WTC11 (cell line): ENCODE results near the gene CPLX3. TPM values are rescaled to one million over a fixed set of nuclear protein-coding genes. Genes with fewer than 3 reads are reported as not detected.

ENCODE experiments used
- ATAC-seq: fragments of 200-7000 bp; cut with Tn5 transposase; 2 replicates; pipeline ENCODE4 v1.10.0; 2021; ENCODE audit warnings: mild to moderate bottlenecking, moderate library complexity
- CTCF ChIA-PET: fragments of 300-600 bp; sonication (Branson Sonifier 250); formaldehyde crosslinking; loops from one replicate; lab custom pipeline; 2021; ENCODE audit warnings: antibody characterized with exemption; lab: Charles Lee
- POLR2A ChIA-PET: fragments of 350-600 bp; sonication (Branson Sonifier 250); formaldehyde crosslinking; loops from one replicate; lab custom pipeline; 2021; ENCODE audit warnings: antibody characterized with exemption; lab: Charles Lee
- DNase-seq: peaks from one replicate; pipeline ENCODE4 v3.0.0; 2021; ENCODE audit warnings: low spot score
- H3K27ac Mint-ChIP-seq: 2 replicates; pipeline ENCODE4 v1.8.0; 2021; ENCODE audit warnings: mixed read lengths
- H3K27me3 Mint-ChIP-seq: 2 replicates; pipeline ENCODE4 v1.8.0; 2021; ENCODE audit warnings: low read depth, mild to moderate bottlenecking, moderate library complexity, mixed read lengths
- H3K36me3 Mint-ChIP-seq: 2 replicates; pipeline ENCODE4 v1.8.0; 2021; ENCODE audit warnings: mixed read lengths
- H3K4me1 Mint-ChIP-seq: 2 replicates; pipeline ENCODE4 v1.8.0; 2022; ENCODE audit warnings: mixed read lengths
- H3K4me3 Mint-ChIP-seq: 2 replicates; pipeline ENCODE4 v1.8.0; 2021; ENCODE audit warnings: mild to moderate bottlenecking, moderate library complexity, mixed read lengths
- H3K9me3 Mint-ChIP-seq: 2 replicates; pipeline ENCODE4 v1.8.0; 2021; ENCODE audit warnings: mixed read lengths
- CREB1 ChIP-seq: sonication (generic); formaldehyde crosslinking; IDR thresholded peaks from 2 replicates; pipeline ENCODE4 v1.8.0; 2023; ENCODE audit warnings: mild to moderate bottlenecking, missing genetic modification reagents
- EMX1 ChIP-seq: fragments of 250-450 bp; sonication (Bioruptor Pico); IDR thresholded peaks from 2 replicates; pipeline ENCODE4 v1.8.0; 2021; ENCODE audit warnings: mild to moderate bottlenecking
- FOXJ3 ChIP-seq: sonication (generic); formaldehyde crosslinking; IDR thresholded peaks from 2 replicates; pipeline ENCODE4 v1.9.0; 2021; ENCODE audit warnings: missing genetic modification reagents, mild to moderate bottlenecking, borderline replicate concordance
- IRF2 ChIP-seq: sonication (generic); formaldehyde crosslinking; IDR thresholded peaks from 2 replicates; pipeline ENCODE4 v1.8.0; 2022; ENCODE audit warnings: low read depth, missing genetic modification reagents, borderline replicate concordance
- JUN ChIP-seq: sonication (generic); formaldehyde crosslinking; IDR thresholded peaks from 2 replicates; pipeline ENCODE4 v1.8.0; 2023; ENCODE audit warnings: mild to moderate bottlenecking, missing genetic modification reagents
- NFE2L1 ChIP-seq: sonication (generic); formaldehyde crosslinking; IDR thresholded peaks from 2 replicates; pipeline ENCODE4 v1.8.1; 2023; ENCODE audit warnings: missing genetic modification reagents
- NR3C1 ChIP-seq: sonication (generic); formaldehyde crosslinking; conservative IDR thresholded peaks from 2 replicates; pipeline ENCODE4 v1.8.1; 2023; ENCODE audit warnings: low read depth, mild to moderate bottlenecking, missing genetic modification reagents
- SMAD3 ChIP-seq: sonication (generic); formaldehyde crosslinking; IDR thresholded peaks from 2 replicates; pipeline ENCODE4 v1.8.0; 2022; ENCODE audit warnings: missing genetic modification reagents, mild to moderate bottlenecking, borderline replicate concordance
- SMAD4 ChIP-seq: sonication (generic); formaldehyde crosslinking; IDR thresholded peaks from 2 replicates; pipeline ENCODE4 v1.8.0; 2022; ENCODE audit warnings: mild to moderate bottlenecking, missing genetic modification reagents
- SP1 ChIP-seq: sonication (generic); formaldehyde crosslinking; conservative IDR thresholded peaks from 2 replicates; pipeline ENCODE4 v1.8.1; 2022; ENCODE audit warnings: missing genetic modification reagents
- TEAD1 ChIP-seq: sonication (generic); formaldehyde crosslinking; IDR thresholded peaks from 2 replicates; pipeline ENCODE4 v1.8.0; 2022; ENCODE audit warnings: mild to moderate bottlenecking, missing genetic modification reagents
- TP53 ChIP-seq: sonication (generic); formaldehyde crosslinking; IDR thresholded peaks from 2 replicates; pipeline ENCODE4 v1.8.1; 2023; ENCODE audit warnings: mild to moderate bottlenecking, missing genetic modification reagents
- ZNF121 ChIP-seq: sonication (generic); formaldehyde crosslinking; IDR thresholded peaks from 2 replicates; pipeline ENCODE4 v1.8.0; 2023; ENCODE audit warnings: missing genetic modification reagents
- ZNF317 ChIP-seq: sonication (generic); formaldehyde crosslinking; IDR thresholded peaks from 2 replicates; pipeline ENCODE4 v1.8.1; 2023; ENCODE audit warnings: low read depth, mild to moderate bottlenecking, moderate library complexity, missing genetic modification reagents, borderline replicate concordance
- ZNF423 ChIP-seq: fragments of 250-450 bp; sonication (Bioruptor Pico); IDR thresholded peaks from 2 replicates; pipeline ENCODE4 v2.1.2; 2022; ENCODE audit warnings: mild to moderate bottlenecking, moderate library complexity
- total RNA-seq: library from RNA; stranded (reverse); gene quantifications from 3 replicates; pipeline ENCODE4 v1.2.3, GENCODE V29; 2021
- TF ChIP-seq, protein P1 (sequence below): fragments of 250-450 bp; sonication (Bioruptor Pico); IDR thresholded peaks from 2 replicates; pipeline ENCODE4 v1.8.0; 2021; ENCODE audit warnings: mild to moderate bottlenecking
- TF ChIP-seq, protein P2 (sequence below): sonication (generic); formaldehyde crosslinking; IDR thresholded peaks from 2 replicates; pipeline ENCODE4 v1.8.0; 2023; ENCODE audit warnings: missing genetic modification reagents, mild to moderate bottlenecking, borderline replicate concordance
- TF ChIP-seq, protein P3 (sequence below): fragments of 250-450 bp; sonication (Bioruptor Pico); IDR thresholded peaks from 2 replicates; pipeline ENCODE4 v2.1.2; 2022; ENCODE audit warnings: mild to moderate bottlenecking, moderate library complexity
- TF ChIP-seq, protein P4 (sequence below): sonication (generic); formaldehyde crosslinking; IDR thresholded peaks from 2 replicates; pipeline ENCODE4 v1.8.1; 2023; ENCODE audit warnings: mild to moderate bottlenecking, missing genetic modification reagents
- TF ChIP-seq, protein P5 (sequence below): sonication (generic); formaldehyde crosslinking; conservative IDR thresholded peaks from 2 replicates; pipeline ENCODE4 v1.8.1; 2022; ENCODE audit warnings: mild to moderate bottlenecking, missing genetic modification reagents
- TF ChIP-seq, protein P6 (sequence below): fragments of 250-450 bp; sonication (Bioruptor Pico); IDR thresholded peaks from 2 replicates; pipeline ENCODE4 v1.9.0; 2021; ENCODE audit warnings: mild to moderate bottlenecking
- TF ChIP-seq, protein P7 (sequence below): sonication (generic); formaldehyde crosslinking; IDR thresholded peaks from 2 replicates; pipeline ENCODE4 v1.8.1; 2022; ENCODE audit warnings: low read depth, mild to moderate bottlenecking, moderate library complexity, missing genetic modification reagents, borderline replicate concordance

The CPLX3 gene
- total RNA-seq, 1 experiment from 2014 or later = 0.09 TPM

DNA sequence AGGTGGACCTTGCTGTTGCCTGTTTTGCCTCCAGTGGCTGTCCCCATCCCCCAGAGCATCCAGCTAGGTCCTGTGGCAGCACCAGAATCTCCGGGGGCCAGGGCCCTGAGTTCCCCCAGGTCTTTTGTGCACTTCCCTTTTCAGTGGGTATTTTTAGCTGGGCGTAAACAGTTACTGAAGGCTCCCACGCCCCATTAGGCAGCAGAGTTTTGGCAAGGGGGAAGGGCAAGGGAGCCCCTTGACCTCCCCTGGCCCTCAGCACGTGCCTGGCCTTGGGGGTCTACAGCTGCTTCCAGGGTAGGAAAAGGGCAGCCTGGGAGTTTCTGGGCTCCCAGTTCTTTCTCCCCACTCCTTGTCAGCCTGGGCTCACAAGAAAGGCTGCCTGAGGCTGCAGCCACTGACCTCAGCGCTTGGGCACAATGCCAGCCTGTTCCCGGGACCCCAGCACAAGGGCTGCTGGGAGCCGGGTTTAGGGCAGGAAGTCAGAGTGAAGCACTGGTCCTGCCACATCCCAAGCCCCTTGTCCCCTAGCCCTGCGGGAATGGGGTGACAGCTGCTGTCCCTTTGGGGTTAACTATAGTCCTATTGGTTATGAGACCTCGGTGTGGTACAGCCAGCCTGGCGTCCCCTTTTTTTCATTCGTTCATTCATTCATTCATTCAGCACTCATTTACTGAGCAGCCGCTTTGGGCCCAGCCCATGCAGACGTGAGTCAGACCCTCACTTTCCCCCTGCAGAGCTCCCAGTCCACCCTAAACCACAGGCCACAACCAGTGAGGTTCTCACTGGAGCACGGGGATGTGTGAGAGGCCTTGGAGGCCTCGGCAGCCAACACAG, 36.1 kb upstream of the CPLX3 start (continued):
- TF ChIP-seq, protein P1, sequence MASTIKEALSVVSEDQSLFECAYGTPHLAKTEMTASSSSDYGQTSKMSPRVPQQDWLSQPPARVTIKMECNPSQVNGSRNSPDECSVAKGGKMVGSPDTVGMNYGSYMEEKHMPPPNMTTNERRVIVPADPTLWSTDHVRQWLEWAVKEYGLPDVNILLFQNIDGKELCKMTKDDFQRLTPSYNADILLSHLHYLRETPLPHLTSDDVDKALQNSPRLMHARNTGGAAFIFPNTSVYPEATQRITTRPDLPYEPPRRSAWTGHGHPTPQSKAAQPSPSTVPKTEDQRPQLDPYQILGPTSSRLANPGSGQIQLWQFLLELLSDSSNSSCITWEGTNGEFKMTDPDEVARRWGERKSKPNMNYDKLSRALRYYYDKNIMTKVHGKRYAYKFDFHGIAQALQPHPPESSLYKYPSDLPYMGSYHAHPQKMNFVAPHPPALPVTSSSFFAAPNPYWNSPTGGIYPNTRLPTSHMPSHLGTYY (CRISPR knock-in tag) = no peak
- TF ChIP-seq, protein P2, sequence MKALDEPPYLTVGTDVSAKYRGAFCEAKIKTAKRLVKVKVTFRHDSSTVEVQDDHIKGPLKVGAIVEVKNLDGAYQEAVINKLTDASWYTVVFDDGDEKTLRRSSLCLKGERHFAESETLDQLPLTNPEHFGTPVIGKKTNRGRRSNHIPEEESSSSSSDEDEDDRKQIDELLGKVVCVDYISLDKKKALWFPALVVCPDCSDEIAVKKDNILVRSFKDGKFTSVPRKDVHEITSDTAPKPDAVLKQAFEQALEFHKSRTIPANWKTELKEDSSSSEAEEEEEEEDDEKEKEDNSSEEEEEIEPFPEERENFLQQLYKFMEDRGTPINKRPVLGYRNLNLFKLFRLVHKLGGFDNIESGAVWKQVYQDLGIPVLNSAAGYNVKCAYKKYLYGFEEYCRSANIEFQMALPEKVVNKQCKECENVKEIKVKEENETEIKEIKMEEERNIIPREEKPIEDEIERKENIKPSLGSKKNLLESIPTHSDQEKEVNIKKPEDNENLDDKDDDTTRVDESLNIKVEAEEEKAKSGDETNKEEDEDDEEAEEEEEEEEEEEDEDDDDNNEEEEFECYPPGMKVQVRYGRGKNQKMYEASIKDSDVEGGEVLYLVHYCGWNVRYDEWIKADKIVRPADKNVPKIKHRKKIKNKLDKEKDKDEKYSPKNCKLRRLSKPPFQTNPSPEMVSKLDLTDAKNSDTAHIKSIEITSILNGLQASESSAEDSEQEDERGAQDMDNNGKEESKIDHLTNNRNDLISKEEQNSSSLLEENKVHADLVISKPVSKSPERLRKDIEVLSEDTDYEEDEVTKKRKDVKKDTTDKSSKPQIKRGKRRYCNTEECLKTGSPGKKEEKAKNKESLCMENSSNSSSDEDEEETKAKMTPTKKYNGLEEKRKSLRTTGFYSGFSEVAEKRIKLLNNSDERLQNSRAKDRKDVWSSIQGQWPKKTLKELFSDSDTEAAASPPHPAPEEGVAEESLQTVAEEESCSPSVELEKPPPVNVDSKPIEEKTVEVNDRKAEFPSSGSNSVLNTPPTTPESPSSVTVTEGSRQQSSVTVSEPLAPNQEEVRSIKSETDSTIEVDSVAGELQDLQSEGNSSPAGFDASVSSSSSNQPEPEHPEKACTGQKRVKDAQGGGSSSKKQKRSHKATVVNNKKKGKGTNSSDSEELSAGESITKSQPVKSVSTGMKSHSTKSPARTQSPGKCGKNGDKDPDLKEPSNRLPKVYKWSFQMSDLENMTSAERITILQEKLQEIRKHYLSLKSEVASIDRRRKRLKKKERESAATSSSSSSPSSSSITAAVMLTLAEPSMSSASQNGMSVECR (CRISPR knock-in tag) = no peak

DNA sequence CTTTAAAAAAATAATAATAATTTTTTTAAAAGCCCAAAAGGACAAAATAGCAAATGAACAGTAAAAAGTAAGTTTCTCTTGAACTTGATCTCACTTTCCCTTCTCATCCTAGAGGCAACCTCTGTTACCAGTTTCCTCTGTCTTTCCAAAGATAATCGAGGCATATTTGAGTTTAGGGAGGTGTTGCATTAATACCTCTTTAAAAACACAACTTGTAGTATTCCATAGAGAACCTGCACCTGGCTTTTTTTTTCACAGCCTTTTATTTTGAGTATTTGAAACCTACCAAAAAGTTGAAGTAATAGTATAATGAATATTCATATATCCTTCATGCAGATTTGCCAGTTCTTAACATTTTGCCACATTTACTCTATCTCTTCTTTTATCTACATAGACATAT, 35.4 kb upstream of the CPLX3 start:
- H3K9me3 Mint-ChIP-seq = no peaks in the 10 kb centered on the region
- ChIA-PET POLR2A (no interaction called here), CTCF (interaction anchor here (2.6 to 14.8 kb wide), 2 partner anchors 8 to 17 kb away, joined by 11 to 360 read pairs; no protein-coding TSS in a partner anchor)
- TF ChIP-seq NFE2L1 = no peak
- no peak for TF ChIP-seq SMAD4 (CRISPR knock-in tag)
- TF ChIP-seq SP1 = no peak
- no peak for TF ChIP-seq ZNF121 (CRISPR knock-in tag)
- no peak for TF ChIP-seq EMX1 (CRISPR knock-in tag)
- TF ChIP-seq, protein P3, sequence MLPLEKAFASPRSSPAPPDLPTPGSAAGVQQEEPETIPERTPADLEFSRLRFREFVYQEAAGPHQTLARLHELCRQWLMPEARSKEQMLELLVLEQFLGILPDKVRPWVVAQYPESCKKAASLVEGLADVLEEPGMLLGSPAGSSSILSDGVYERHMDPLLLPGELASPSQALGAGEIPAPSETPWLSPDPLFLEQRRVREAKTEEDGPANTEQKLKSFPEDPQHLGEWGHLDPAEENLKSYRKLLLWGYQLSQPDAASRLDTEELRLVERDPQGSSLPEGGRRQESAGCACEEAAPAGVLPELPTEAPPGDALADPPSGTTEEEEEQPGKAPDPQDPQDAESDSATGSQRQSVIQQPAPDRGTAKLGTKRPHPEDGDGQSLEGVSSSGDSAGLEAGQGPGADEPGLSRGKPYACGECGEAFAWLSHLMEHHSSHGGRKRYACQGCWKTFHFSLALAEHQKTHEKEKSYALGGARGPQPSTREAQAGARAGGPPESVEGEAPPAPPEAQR (CRISPR knock-in tag) = no peak
- TF ChIP-seq, protein P4, sequence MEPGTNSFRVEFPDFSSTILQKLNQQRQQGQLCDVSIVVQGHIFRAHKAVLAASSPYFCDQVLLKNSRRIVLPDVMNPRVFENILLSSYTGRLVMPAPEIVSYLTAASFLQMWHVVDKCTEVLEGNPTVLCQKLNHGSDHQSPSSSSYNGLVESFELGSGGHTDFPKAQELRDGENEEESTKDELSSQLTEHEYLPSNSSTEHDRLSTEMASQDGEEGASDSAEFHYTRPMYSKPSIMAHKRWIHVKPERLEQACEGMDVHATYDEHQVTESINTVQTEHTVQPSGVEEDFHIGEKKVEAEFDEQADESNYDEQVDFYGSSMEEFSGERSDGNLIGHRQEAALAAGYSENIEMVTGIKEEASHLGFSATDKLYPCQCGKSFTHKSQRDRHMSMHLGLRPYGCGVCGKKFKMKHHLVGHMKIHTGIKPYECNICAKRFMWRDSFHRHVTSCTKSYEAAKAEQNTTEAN (CRISPR knock-in tag) = no peak
- TF ChIP-seq FOXJ3 (CRISPR knock-in tag) = no peak
- TF ChIP-seq, protein P5, sequence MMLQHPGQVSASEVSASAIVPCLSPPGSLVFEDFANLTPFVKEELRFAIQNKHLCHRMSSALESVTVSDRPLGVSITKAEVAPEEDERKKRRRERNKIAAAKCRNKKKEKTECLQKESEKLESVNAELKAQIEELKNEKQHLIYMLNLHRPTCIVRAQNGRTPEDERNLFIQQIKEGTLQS (CRISPR knock-in tag) = no peak
- TF ChIP-seq, protein P6, sequence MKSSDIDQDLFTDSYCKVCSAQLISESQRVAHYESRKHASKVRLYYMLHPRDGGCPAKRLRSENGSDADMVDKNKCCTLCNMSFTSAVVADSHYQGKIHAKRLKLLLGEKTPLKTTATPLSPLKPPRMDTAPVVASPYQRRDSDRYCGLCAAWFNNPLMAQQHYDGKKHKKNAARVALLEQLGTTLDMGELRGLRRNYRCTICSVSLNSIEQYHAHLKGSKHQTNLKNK (CRISPR knock-in tag) = no peak
- TF ChIP-seq SMAD3 (CRISPR knock-in tag) = no peak
- no peaks in the 10 kb centered on the region; the same call in 1 of the 2 replicates for H3K27me3 Mint-ChIP-seq
- ATAC-seq (no peak), DNase-seq (no peak)
- H3K36me3 Mint-ChIP-seq = no peaks in the 10 kb centered on the region
- H3K4me3 Mint-ChIP-seq = no peak overlapping the region
- H3K27ac Mint-ChIP-seq = no peak overlapping the region
- peaks cover 41% of the 10 kb centered on the region for H3K4me1 Mint-ChIP-seq

DNA sequence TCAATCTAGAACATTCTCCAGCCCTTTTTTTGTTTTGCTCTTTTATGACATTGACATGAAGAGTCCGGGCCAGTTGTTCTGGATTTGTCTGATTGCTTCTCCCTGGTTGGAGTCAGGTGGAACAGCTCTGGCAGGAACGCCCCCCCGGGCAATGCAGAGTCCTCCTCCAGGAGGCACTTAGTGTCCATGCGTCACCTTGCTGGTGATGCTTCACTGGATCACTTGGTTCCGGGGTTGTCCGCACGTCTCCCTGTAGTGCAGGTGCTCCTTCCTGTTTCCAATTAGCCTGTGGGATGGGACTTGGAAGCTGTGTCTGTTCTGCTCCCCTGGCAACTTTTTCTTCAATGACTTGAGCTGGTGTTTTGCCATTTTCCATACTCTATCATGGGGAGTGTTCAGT, 34.8 kb upstream of the CPLX3 start:
- POLR2A ChIA-PET = no interaction called here
- TF ChIP-seq IRF2 (CRISPR knock-in tag) (no peak), JUN (no peak), CREB1 (CRISPR knock-in tag) (no peak), TEAD1 (CRISPR knock-in tag) (no peak), ZNF423 (no peak), ZNF317 (CRISPR knock-in tag) (no peak), ZNF121 (CRISPR knock-in tag) (no peak), TP53 (no peak), FOXJ3 (CRISPR knock-in tag) (no peak), NR3C1 (CRISPR knock-in tag) (no peak)
- TF ChIP-seq, protein P7, sequence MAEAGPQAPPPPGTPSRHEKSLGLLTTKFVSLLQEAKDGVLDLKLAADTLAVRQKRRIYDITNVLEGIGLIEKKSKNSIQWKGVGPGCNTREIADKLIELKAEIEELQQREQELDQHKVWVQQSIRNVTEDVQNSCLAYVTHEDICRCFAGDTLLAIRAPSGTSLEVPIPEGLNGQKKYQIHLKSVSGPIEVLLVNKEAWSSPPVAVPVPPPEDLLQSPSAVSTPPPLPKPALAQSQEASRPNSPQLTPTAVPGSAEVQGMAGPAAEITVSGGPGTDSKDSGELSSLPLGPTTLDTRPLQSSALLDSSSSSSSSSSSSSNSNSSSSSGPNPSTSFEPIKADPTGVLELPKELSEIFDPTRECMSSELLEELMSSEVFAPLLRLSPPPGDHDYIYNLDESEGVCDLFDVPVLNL (CRISPR knock-in tag) = no peak
- TF ChIP-seq, protein P5 (CRISPR knock-in tag) = no peak

More for the DNA sequence above, 34.8 kb upstream of the CPLX3 start:
- H3K4me1 Mint-ChIP-seq = peaks cover 41% of the 10 kb centered on the region
- no peaks in the 10 kb centered on the region; the same call in 1 of the 2 replicates for H3K27me3 Mint-ChIP-seq
- H3K27ac Mint-ChIP-seq = no peak overlapping the region
- no peak overlapping the region for H3K4me3 Mint-ChIP-seq
- CTCF ChIA-PET = interaction anchor here (1.3 to 3.7 kb wide), 6 partner anchors 8 to 30 kb away, joined by 3 to 79 read pairs (median 11); partner anchors contain the start of gene CSK
- ATAC-seq (no peak), DNase-seq (no peak)
- no peaks in the 10 kb centered on the region for H3K36me3 Mint-ChIP-seq
- H3K9me3 Mint-ChIP-seq = no peaks in the 10 kb centered on the region
